ENCODE results near the gene SSPN. TPM values are rescaled to one million over a fixed set of nuclear protein-coding genes. Genes with fewer than 3 reads are reported as not detected.

SSPN gene
- polyA plus RNA-seq, 1 donor from 2014 or later: 0.26 TPM

GRCh38 chr12:26156201-26156871 is 39.0 kb upstream of the SSPN start:
- no peaks in the 10 kb centered on the region for H4K20me1 ChIP-seq (ENCODE audit: insufficient read depth)

GRCh38 chr12:26157001-26157400 is 38.4 kb upstream of the SSPN start:
- Histone ChIP-seq H4K20me1 (ENCODE audit: insufficient read depth) (no peaks in the 10 kb centered on the region), H3K4me2 (ENCODE audit: low read length) (no peak overlapping the region), H3K79me2 (replicated peaks; ENCODE audit: insufficient read depth, low read length) (no peaks in the 10 kb centered on the region), H3K27me3 (ENCODE audit: insufficient read depth, low read depth, low read length) (no peaks in the 10 kb centered on the region), H3K9ac (ENCODE audit: low read length) (no peak overlapping the region), H3K9me2 (ENCODE audit: insufficient read depth, low read length) (no peaks in the 10 kb centered on the region), H3K27ac (ENCODE audit: low read length) (no peak overlapping the region), H3K4me3 (ENCODE audit: low read length) (no peak overlapping the region), H3F3A (ENCODE audit: insufficient read depth, low read length, poor library complexity, severe bottlenecking) (no peaks in the 10 kb centered on the region), H3K36me3 (ENCODE audit: insufficient read depth, low read length) (no peaks in the 10 kb centered on the region), H2AFZ (ENCODE audit: low read depth, low read length) (no peak overlapping the region), H3K9me3 (ENCODE audit: low read length) (no peaks in the 10 kb centered on the region)
- TF ChIP-seq REST (IDR thresholded peaks at IDR 0.05; ENCODE audit: borderline replicate concordance): no peak
- no peak for TF ChIP-seq SMC3 (conservative IDR thresholded peaks at IDR 0.05; ENCODE audit: poor library complexity)
- TF ChIP-seq EZH2 (IDR thresholded peaks at IDR 0.05; ENCODE audit: borderline replicate concordance, insufficient read depth, low read length, poor library complexity, severe bottlenecking): no peak
- no peak for TF ChIP-seq CTCF (IDR thresholded peaks at IDR 0.05; ENCODE audit: poor library complexity, severe bottlenecking)
- no peak for TF ChIP-seq TAF1 (IDR thresholded peaks at IDR 0.05; ENCODE audit: low read depth)
- no peak for TF ChIP-seq POLR2AphosphoS5 (IDR thresholded peaks at IDR 0.05)

More at GRCh38 chr12:26156201-26156871, 39.0 kb upstream of the SSPN start:
- no peaks in the 10 kb centered on the region for H3F3A ChIP-seq (ENCODE audit: insufficient read depth, low read length, poor library complexity, severe bottlenecking)
- no peaks in the 10 kb centered on the region for H3K9me2 ChIP-seq (ENCODE audit: insufficient read depth, low read length)
- H3K27ac ChIP-seq (ENCODE audit: low read length): no peak overlapping the region
- TF ChIP-seq EZH2 (IDR thresholded peaks at IDR 0.05; ENCODE audit: borderline replicate concordance, insufficient read depth, low read length, poor library complexity, severe bottlenecking) (no peak), SMC3 (conservative IDR thresholded peaks at IDR 0.05; ENCODE audit: poor library complexity) (no peak), POLR2AphosphoS5 (IDR thresholded peaks at IDR 0.05) (no peak), MXI1 (conservative IDR thresholded peaks at IDR 0.05; ENCODE audit: poor library complexity, severe bottlenecking) (no peak), REST (IDR thresholded peaks at IDR 0.05; ENCODE audit: borderline replicate concordance) (no peak), EP300 (conservative IDR thresholded peaks at IDR 0.05; ENCODE audit: poor library complexity, severe bottlenecking) (no peak), CTCF (IDR thresholded peaks at IDR 0.05; ENCODE audit: poor library complexity, severe bottlenecking) (no peak), TAF1 (IDR thresholded peaks at IDR 0.05; ENCODE audit: low read depth) (no peak), RAD21 (conservative IDR thresholded peaks at IDR 0.05) (no peak)
- H3K4me3 ChIP-seq (ENCODE audit: low read length): no peak overlapping the region
- H3K9me3 ChIP-seq (ENCODE audit: low read length): no peaks in the 10 kb centered on the region
- no peaks in the 10 kb centered on the region for H3K27me3 ChIP-seq (ENCODE audit: insufficient read depth, low read depth, low read length)
- no peaks in the 10 kb centered on the region for H3K36me3 ChIP-seq (ENCODE audit: insufficient read depth, low read length)
- no peaks in the 10 kb centered on the region for H3K79me2 ChIP-seq (replicated peaks; ENCODE audit: insufficient read depth, low read length)
- no peak overlapping the region for H3K4me2 ChIP-seq (ENCODE audit: low read length)
- no peak overlapping the region for H3K9ac ChIP-seq (ENCODE audit: low read length)
- H2AFZ ChIP-seq (ENCODE audit: low read depth, low read length): no peak overlapping the region

All from neural cell (in vitro differentiated cells).